Left lung (tissue), 10 donors: ENCODE data around the gene SAMD10. TPM values are rescaled to one million over a fixed set of nuclear protein-coding genes. Genes with fewer than 3 reads are reported as not detected.
A peak's percentile ranks its signal among the peaks of the same experiment; 100 is the strongest.

ENCODE experiments used
- ATAC-seq: fragments of 200-7000 bp; cut with Tn5 transposase; one replicate; pipeline ENCODE4 v1.9.1; 2020; ENCODE audit warnings: moderate library complexity
- DNase-seq, 4 donors: peaks; one replicate each; pipeline ENCODE4 v3.0.0-alpha.2; 2013 to 2020
- H3K27ac ChIP-seq, 2 donors: fragments of 200-600 bp; sonication (generic) in 1 of 2; one replicate each; pipeline versions ENCODE4 v1.5.0 to v1.8.0; 2020 to 2021
- H3K27me3 ChIP-seq, 2 donors: fragments of 200-600 bp; sonication (generic) in 1 of 2; one replicate each; pipeline versions ENCODE4 v1.5.0 to v1.8.0; 2020 to 2021
- H3K36me3 ChIP-seq, 2 donors: fragments of 200-600 bp; sonication (generic) in 1 of 2; one replicate each; pipeline versions ENCODE4 v1.5.0 to v1.8.0; 2020 to 2021
- H3K4me1 ChIP-seq, 2 donors: fragments of 200-600 bp; one replicate each; pipeline ENCODE4 v1.8.0; 2021
- H3K4me3 ChIP-seq, 2 donors: fragments of 200-600 bp; sonication (generic) in 1 of 2; one replicate each; pipeline versions ENCODE4 v1.5.0 to v1.8.0; 2020 to 2021; ENCODE audit warnings: mild to moderate bottlenecking in 1 of 2
- H3K9me3 ChIP-seq, 2 donors: fragments of 200-600 bp; sonication (generic) in 1 of 2; one replicate each; pipeline versions ENCODE4 v1.5.0 to v1.8.0; 2020 to 2021
- CTCF ChIP-seq, 2 donors: fragments of 200-600 bp; sonication (generic) in 1 of 2; IDR thresholded peaks; one replicate each; pipeline versions ENCODE4 v1.5.0 to v1.8.0; 2021; ENCODE audit warnings: antibody characterized with exemption in 2 of 2
- intact Hi-C, 2 donors: fragments of 100-400 bp; cut with DNase I; formaldehyde crosslinking; loops; one replicate each; pipeline versions ENCODE4 v1.11.2 to v1.14.2; 2022
- polyA plus RNA-seq, 6 donors: library from polyadenylated mRNA; unstranded; fragments of 120-200 nt; gene quantifications; one replicate each; pipeline ENCODE4 v1.2.1, GENCODE V29; 2013; ENCODE audit not compliant: insufficient read length in 6 of 6
- total RNA-seq, 2 donors: library from RNA; stranded (reverse); fragmentation: NEBNext Ultra II Directional; extraction: Animal tissue kit (Norgen Biotek cat#: 25700); gene quantifications; one replicate each; pipeline ENCODE4 v1.2.1, GENCODE V29; 2021
- donor health status: DM: no; HTN: yes; CAD: no.
- donor health status: DM: no; HTN: no; CAD: no.

SAMD10 gene
- total and polyA plus RNA-seq, 8 donors = 4.6 to 10.5 (median 7.1) TPM

DNA sequence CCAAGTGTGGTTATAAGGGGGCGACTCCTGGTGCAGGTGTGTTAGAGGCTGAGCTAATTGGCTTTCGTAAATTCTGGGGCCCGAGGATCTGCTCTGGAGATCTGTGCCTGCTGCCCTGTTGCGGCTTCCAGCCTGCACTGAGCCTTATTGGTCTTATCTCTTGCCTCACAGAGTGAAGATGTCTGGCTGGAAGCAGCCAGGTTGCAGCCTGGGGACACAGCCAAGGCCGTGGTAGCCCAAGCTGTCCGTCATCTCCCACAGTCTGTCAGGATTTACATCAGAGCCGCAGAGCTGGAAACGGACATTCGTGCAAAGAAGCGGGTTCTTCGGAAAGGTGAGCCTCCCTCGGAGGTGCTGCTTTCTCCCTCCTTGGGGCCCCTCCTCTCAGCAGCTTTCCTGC, 21.5 kb upstream of the SAMD10 start:
- intact Hi-C loops = no loop called here
- Histone ChIP-seq H3K9me3 (no peaks in the 10 kb centered on the region), H3K4me1 (no peaks in the 10 kb centered on the region), H3K4me3 (no peak overlapping the region), H3K27ac (no peak overlapping the region), H3K36me3 (peaks cover 0 to 100% of the 10 kb centered on the region in 2 donors), H3K27me3 (no peaks in the 10 kb centered on the region)
- no peak for TF ChIP-seq CTCF (IDR thresholded peaks at IDR 0.05)
- ATAC-seq = no peak
- DNase-seq = no peak

DNA sequence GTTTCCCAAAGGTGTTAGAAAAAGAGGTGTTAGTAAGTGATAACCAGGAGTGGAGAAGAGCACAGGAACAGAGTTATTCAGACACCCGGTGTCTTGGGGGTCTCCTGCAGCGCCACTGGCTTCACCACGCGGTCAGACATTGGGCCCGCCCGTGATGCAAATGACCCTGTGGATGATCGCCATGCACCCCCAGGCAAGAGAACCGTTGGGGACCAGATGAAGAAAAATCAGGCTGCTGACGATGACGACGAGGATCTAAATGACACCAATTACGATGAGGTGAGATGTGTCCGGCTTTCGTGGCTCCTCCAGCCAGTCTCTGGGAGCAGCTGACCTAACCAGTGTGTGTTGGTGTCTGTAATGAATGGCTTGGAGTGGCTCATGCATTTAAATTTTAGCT, 3.5 kb upstream of the SAMD10 start:
- H3K27ac ChIP-seq = no peak overlapping the region
- ATAC-seq = no peak
- H3K4me1 ChIP-seq = peaks cover 22 to 48% of the 10 kb centered on the region in 2 donors
- H3K4me3 ChIP-seq = no peak overlapping the region
- H3K27me3 ChIP-seq = no peaks in the 10 kb centered on the region
- peaks cover 0 to 51% of the 10 kb centered on the region in 2 donors for H3K36me3 ChIP-seq
- no peaks in the 10 kb centered on the region for H3K9me3 ChIP-seq
- TF ChIP-seq CTCF (IDR thresholded peaks at IDR 0.05) = no peak
- intact Hi-C loops = no loop called here
- peak in 1 of 4 donors; percentile 43 for DNase-seq

- Histone ChIP-seq H3K36me3 (peaks cover 0 to 33% of the 10 kb centered on the region in 2 donors), H3K4me1 (peaks cover 22 to 53% of the 10 kb centered on the region in 2 donors), H3K27me3 (no peaks in the 10 kb centered on the region), H3K27ac (peak within 1 kb of the TSS; percentile 23 to 90), H3K4me3 (peak within 1 kb of the TSS; percentile 97 to 99), H3K9me3 (no peaks in the 10 kb centered on the region)
- intact Hi-C loops = no loop called here
- DNase-seq (peak; percentile 89 to 99 (median 96)), ATAC-seq (peak; percentile 92)
- peak; percentile 59 to 73 for TF ChIP-seq CTCF (IDR thresholded peaks at IDR 0.05)
These were observed 1.6 kb upstream of the SAMD10 start, which contains the start of gene PRPF6 for GRCh38 chr20:63980806-63981728. Gene PRPF6, plus strand, starts transcription at chr20:63981132. Its CDS starts 114 bp downstream, at chr20:63981246.

DNA sequence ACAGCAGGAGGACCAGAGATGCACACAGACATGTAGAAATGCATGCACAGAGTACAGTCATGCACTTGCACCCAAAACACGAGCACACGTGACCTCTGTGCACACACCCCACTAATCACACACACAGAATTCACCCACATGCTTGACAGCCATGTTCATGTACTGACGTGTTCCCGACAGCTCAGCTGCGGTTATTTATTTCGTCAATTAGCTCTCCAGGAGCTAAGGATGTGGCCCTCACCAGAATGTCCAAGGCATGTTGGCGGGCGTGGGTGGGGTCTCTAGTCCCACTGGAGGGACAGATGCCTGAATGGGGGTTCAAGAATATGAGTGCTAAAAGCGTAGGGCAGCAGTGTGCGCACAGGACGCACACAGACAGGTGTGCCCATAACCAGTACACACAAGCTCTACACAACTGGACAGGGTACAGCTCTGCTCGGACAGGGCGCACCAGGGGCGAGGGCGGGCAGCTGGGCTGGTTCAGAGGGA, 919 bp upstream of the SAMD10 start:
- DNase-seq (no peak), ATAC-seq (peak; percentile 2)
- no peaks in the 10 kb centered on the region for H3K9me3 ChIP-seq
- peak overlapping the region; percentile 97 to 99 for H3K4me3 ChIP-seq
- no peaks in the 10 kb centered on the region for H3K27me3 ChIP-seq
- intact Hi-C loops = no loop called here
- peaks cover 0 to 30% of the 10 kb centered on the region in 2 donors for H3K36me3 ChIP-seq
- peak overlapping the region; percentile 23 to 90 for H3K27ac ChIP-seq
- peaks cover 22 to 53% of the 10 kb centered on the region in 2 donors for H3K4me1 ChIP-seq
- TF ChIP-seq CTCF (IDR thresholded peaks at IDR 0.05) = no peak

DNA sequence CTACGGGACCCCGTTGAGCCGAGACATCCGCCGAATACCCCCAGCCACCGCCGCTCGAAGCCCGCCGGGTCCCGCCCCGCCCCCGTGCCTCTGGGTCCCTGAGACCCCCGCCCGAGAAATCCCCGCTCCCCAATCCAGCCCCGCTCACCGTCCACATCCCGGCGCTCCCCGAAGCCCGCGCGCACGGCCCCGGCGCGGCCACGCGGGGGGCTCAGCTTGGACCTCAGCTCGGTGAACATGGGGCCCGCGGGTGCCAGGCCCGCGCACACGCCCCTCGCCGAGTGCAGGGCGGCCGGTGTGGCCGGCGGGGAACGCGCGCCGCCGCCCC, 249 bp downstream of the SAMD10 start:
- Histone ChIP-seq H3K4me3 (peak overlapping the region; percentile 52 to 97), H3K36me3 (peaks cover 0 to 18% of the 10 kb centered on the region in 2 donors), H3K9me3 (no peaks in the 10 kb centered on the region), H3K4me1 (peaks cover 22 to 53% of the 10 kb centered on the region in 2 donors), H3K27me3 (no peaks in the 10 kb centered on the region), H3K27ac (peak overlapping the region; percentile 44 to 70)
- DNase-seq (peak in 1 of 4 donors; percentile 85), ATAC-seq (no peak)
- TF ChIP-seq CTCF (IDR thresholded peaks at IDR 0.05) = no peak
- intact Hi-C loops = no loop called here
